ENCODE data around the gene MFF. TPM values are rescaled to one million over a fixed set of nuclear protein-coding genes. Genes with fewer than 3 reads are reported as not detected.

The MFF gene
- total RNA-seq, 4 donors from 2014 or later = 98.1 to 124 (median 103) TPM

- Histone ChIP-seq H3K9me3 (no peaks in the 10 kb centered on the region), H3K27me3 (no peaks in the 10 kb centered on the region), H3K4me1 (peaks cover 0 to 20% (median 12%) of the 10 kb centered on the region in 4 donors), H3K4me3 (no peak overlapping the region), H3K36me3 (no peaks in the 10 kb centered on the region), H3K27ac (no peak overlapping the region)
- TF ChIP-seq EP300 (IDR thresholded peaks at IDR 0.05) = no peak
- TF ChIP-seq CTCF (IDR thresholded peaks at IDR 0.05) = no peak
- TF ChIP-seq POLR2A (IDR thresholded peaks at IDR 0.05) = no peak
- WGBS, 2 donors = 57 to 76% methylated on average over 4 of the region's 4 CpGs
- no peak for DNase-seq (ENCODE audit: low spot score in 2 of 2)
Measured at GRCh38 chr2:227402959-227403358, 77.9 kb downstream of the MFF start.

DNA sequence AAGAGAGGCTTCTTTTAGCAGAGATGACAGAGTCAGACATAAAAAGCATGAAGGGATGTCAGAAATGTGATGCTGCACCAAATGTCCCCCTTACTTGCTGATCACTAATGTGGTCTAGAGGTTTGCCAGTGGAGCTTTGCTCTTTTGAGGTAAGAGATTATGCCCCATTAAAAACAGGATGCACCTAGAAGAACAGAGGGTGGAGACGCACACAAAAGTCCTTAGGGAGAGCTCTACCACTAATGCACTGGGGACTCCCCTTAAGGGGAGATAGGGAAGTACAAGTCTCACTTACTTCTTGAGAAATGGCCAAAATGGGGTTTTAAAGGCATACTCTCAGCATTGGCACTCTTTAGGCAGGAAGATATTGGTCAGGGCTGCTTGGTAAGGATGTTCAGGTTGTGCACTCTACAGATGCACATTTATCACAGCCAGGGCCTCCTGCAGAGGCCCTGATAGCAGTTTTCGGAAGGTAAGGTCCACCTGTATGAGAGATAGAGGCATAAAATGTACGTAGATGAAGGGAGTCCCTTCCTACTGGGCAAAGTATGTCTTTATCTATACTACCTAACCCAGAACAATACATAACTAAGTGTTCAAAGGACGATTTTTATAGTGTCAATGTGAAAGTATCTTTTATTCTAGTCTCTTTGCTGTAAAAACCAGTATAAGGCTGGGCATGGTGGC, 79.7 kb downstream of the MFF start:
- 84 to 85% methylated on average over 4 of the region's 4 CpGs for WGBS, 2 donors
- no peaks in the 10 kb centered on the region for H3K27me3 ChIP-seq
- no peaks in the 10 kb centered on the region for H3K9me3 ChIP-seq
- H3K4me3 ChIP-seq = no peak overlapping the region
- no peaks in the 10 kb centered on the region for H3K36me3 ChIP-seq
- TF ChIP-seq CTCF (IDR thresholded peaks at IDR 0.05) (peak in 1 of 5 experiments; percentile 21), EP300 (IDR thresholded peaks at IDR 0.05) (no peak)
- peaks cover 0 to 20% (median 12%) of the 10 kb centered on the region in 4 donors for H3K4me1 ChIP-seq
- no peak for DNase-seq (ENCODE audit: low spot score in 2 of 2)
- H3K27ac ChIP-seq = no peak overlapping the region

GRCh38 chr2:227406177-227407031, 81.4 kb downstream of the MFF start:
- DNase-seq (ENCODE audit: low spot score in 2 of 2) = peak in 1 of 2 donors; percentile 50
- H3K4me1 ChIP-seq = peaks cover 0 to 20% (median 12%) of the 10 kb centered on the region in 4 donors
- 1% methylated on average over 7 of the region's 7 CpGs for WGBS, 2 donors
- peak; percentile 42 to 67 (median 45) for TF ChIP-seq CTCF (IDR thresholded peaks at IDR 0.05)
- TF ChIP-seq EP300 (IDR thresholded peaks at IDR 0.05) = peak in 1 of 2 donors; percentile 70
- no peak for TF ChIP-seq POLR2A (IDR thresholded peaks at IDR 0.05)
- H3K27me3 ChIP-seq = no peaks in the 10 kb centered on the region
- peak overlapping the region in 3 of 4 donors; percentile 30 to 76 (median 74) for H3K27ac ChIP-seq
- H3K4me3 ChIP-seq = no peak overlapping the region
- no peaks in the 10 kb centered on the region for H3K9me3 ChIP-seq
- H3K36me3 ChIP-seq = no peaks in the 10 kb centered on the region

Other genes with a start within 250 kb of the MFF start
- 1 to 10 TPM in 3 of 4 donors, under 1 TPM in 1; 0.90 to 5.7 (median 3.1) TPM for gene COL4A4, start 161.0 kb upstream of the MFF start, total RNA-seq
- 1 to 10 TPM; 3.9 to 8.6 (median 7.6) TPM for gene COL4A3, start 160.6 kb upstream of the MFF start, total RNA-seq
- gene TM4SF20, start 54.1 kb downstream of the MFF start, total RNA-seq = not detected
- not detected for gene SCYGR1, start 62.7 kb downstream of the MFF start, total RNA-seq
- gene AGFG1, start 146.9 kb downstream of the MFF start, total RNA-seq = 10 to 100 TPM; 42.1 to 83.1 (median 53.5) TPM